ENCODE results near the gene ATAT1. TPM values are rescaled to one million over a fixed set of nuclear protein-coding genes. Genes with fewer than 3 reads are reported as not detected.

Gene ATAT1
- polyA plus RNA-seq, 5 donors, result 53.8 to 77.1 (median 63.6) TPM

Other genes starting within 250 kb of the ATAT1 start
- gene HLA-E, start 137.4 kb upstream of the ATAT1 start, polyA plus RNA-seq (ENCODE audit: insufficient read depth in 1 of 5, insufficient read length in 5 of 5, low replicate concordance in 1 of 5), result 100 to 1,000 TPM; 169 to 206 (median 201) TPM
- 100 to 1,000 TPM in 3 of 5 donors, 10 to 100 TPM in 2; 88.9 to 114 (median 103) TPM for gene GNL1, start 70.4 kb upstream of the ATAT1 start, polyA plus RNA-seq (ENCODE audit: insufficient read depth in 1 of 5, insufficient read length in 5 of 5, low replicate concordance in 1 of 5)
- 10 to 100 TPM; 33.4 to 42.7 (median 36.8) TPM for gene PRR3, start 69.6 kb upstream of the ATAT1 start, polyA plus RNA-seq (ENCODE audit: insufficient read depth in 1 of 5, insufficient read length in 5 of 5, low replicate concordance in 1 of 5)
- 10 to 100 TPM; 47.5 to 66.6 (median 60.3) TPM for gene ABCF1, start 55.4 kb upstream of the ATAT1 start, polyA plus RNA-seq (ENCODE audit: insufficient read depth in 1 of 5, insufficient read length in 5 of 5, low replicate concordance in 1 of 5)
- 10 to 100 TPM; 46.7 to 55.2 (median 48.8) TPM for gene PPP1R10, start 9.6 kb upstream of the ATAT1 start, polyA plus RNA-seq (ENCODE audit: insufficient read depth in 1 of 5, insufficient read length in 5 of 5, low replicate concordance in 1 of 5)
- gene MRPS18B, start 9.0 kb upstream of the ATAT1 start, polyA plus RNA-seq (ENCODE audit: insufficient read depth in 1 of 5, insufficient read length in 5 of 5, low replicate concordance in 1 of 5), result 10 to 100 TPM; 41.8 to 48.2 (median 47.1) TPM
- gene C6orf136, start 20.3 kb downstream of the ATAT1 start, polyA plus RNA-seq (ENCODE audit: insufficient read depth in 1 of 5, insufficient read length in 5 of 5, low replicate concordance in 1 of 5), result 10 to 100 TPM in 4 of 5 donors, 1 to 10 TPM in 1; 9.7 to 16.1 (median 15.6) TPM
- gene DHX16, start 46.1 kb downstream of the ATAT1 start, polyA plus RNA-seq (ENCODE audit: insufficient read depth in 1 of 5, insufficient read length in 5 of 5, low replicate concordance in 1 of 5), result 10 to 100 TPM; 32.2 to 42.4 (median 37.3) TPM
- gene PPP1R18, start 59.8 kb downstream of the ATAT1 start, polyA plus RNA-seq (ENCODE audit: insufficient read depth in 1 of 5, insufficient read length in 5 of 5, low replicate concordance in 1 of 5), result 10 to 100 TPM; 36.9 to 49.7 (median 44.2) TPM
- gene NRM, start 64.1 kb downstream of the ATAT1 start, polyA plus RNA-seq (ENCODE audit: insufficient read depth in 1 of 5, insufficient read length in 5 of 5, low replicate concordance in 1 of 5), result 10 to 100 TPM; 38.5 to 43.4 (median 41.0) TPM
- gene MDC1, start 90.4 kb downstream of the ATAT1 start, polyA plus RNA-seq (ENCODE audit: insufficient read depth in 1 of 5, insufficient read length in 5 of 5, low replicate concordance in 1 of 5), result 10 to 100 TPM; 38.7 to 55.3 (median 44.5) TPM
- 1,000 to 10,000 TPM; 1,106 to 1,526 (median 1,140) TPM for gene TUBB, start 93.5 kb downstream of the ATAT1 start, polyA plus RNA-seq (ENCODE audit: insufficient read depth in 1 of 5, insufficient read length in 5 of 5, low replicate concordance in 1 of 5)
- 100 to 1,000 TPM; 110 to 131 (median 122) TPM for gene FLOT1, start 115.8 kb downstream of the ATAT1 start, polyA plus RNA-seq (ENCODE audit: insufficient read depth in 1 of 5, insufficient read length in 5 of 5, low replicate concordance in 1 of 5)
- gene IER3, start 117.7 kb downstream of the ATAT1 start, polyA plus RNA-seq (ENCODE audit: insufficient read depth in 1 of 5, insufficient read length in 5 of 5, low replicate concordance in 1 of 5), result 10 to 100 TPM in 3 of 5 donors, 1 to 10 TPM in 2; 7.6 to 23.0 (median 14.1) TPM